H1 (cell line): ENCODE results near the gene AK8. TPM values are rescaled to one million over a fixed set of nuclear protein-coding genes. Genes with fewer than 3 reads are reported as not detected.

Experiments used
- CTCF ChIA-PET: fragments of 300-600 bp; sonication (Branson Sonifier 250); formaldehyde crosslinking; loops from one replicate; lab custom pipeline; 2021; ENCODE audit not compliant: partially characterized antibody; lab: Charles Lee
- POLR2A ChIA-PET: fragments of 300-600 bp; sonication (Branson Sonifier 250); formaldehyde crosslinking; loops from one replicate; lab custom pipeline; 2021; ENCODE audit warnings: inconsistent platforms; ENCODE audit not compliant: partially characterized antibody; lab: Charles Lee
- DNase-seq, 2 experiments: peaks; one replicate each; pipeline versions ENCODE4 v3.0.0 to v3.0.0-alpha.2; 2010 to 2022; ENCODE audit warnings: low spot score in 2 of 2, low read depth in 1 of 2, mixed read lengths in 1 of 2
- FAIRE-seq: peaks from 2 replicates; lab custom pipeline; 2011; peaks lifted over from hg19 to GRCh38; lab: Jason Lieb, UNC
- H2AFZ ChIP-seq: 2 replicates; pipeline ENCODE4 v1.8.1; 2012; ENCODE audit warnings: low read length, inconsistent platforms
- H2AK5ac ChIP-seq: 2 replicates; pipeline ENCODE4 v1.6.1; 2013; ENCODE audit warnings: low read depth, low read length
- H2BK120ac ChIP-seq: replicated peaks from 2 replicates; pipeline ENCODE3; 2013; ENCODE audit warnings: low read depth, low read length, inconsistent platforms
- H2BK12ac ChIP-seq: 2 replicates; pipeline ENCODE4 v1.6.1; 2013; ENCODE audit warnings: low read depth, low read length
- H2BK15ac ChIP-seq: 2 replicates; pipeline ENCODE4 v1.6.1; 2013; ENCODE audit warnings: low read length
- H2BK20ac ChIP-seq: 2 replicates; pipeline ENCODE4 v1.6.1; 2013; ENCODE audit warnings: low read length
- H2BK5ac ChIP-seq: 2 replicates; pipeline ENCODE4 v1.6.1; 2013; ENCODE audit warnings: low read depth, low read length
- H3K14ac ChIP-seq: 2 replicates; pipeline ENCODE4 v1.6.1; 2013; ENCODE audit warnings: inconsistent platforms; ENCODE audit not compliant: insufficient read length
- H3K18ac ChIP-seq: 2 replicates; pipeline ENCODE4 v1.6.1; 2013; ENCODE audit warnings: low read length; ENCODE audit errors: extremely low read depth
- H3K23ac ChIP-seq: 2 replicates; pipeline ENCODE4 v1.6.1; 2013; ENCODE audit warnings: inconsistent platforms; ENCODE audit not compliant: insufficient read length
- H3K23me2 ChIP-seq: 2 replicates; pipeline ENCODE4 v1.6.1; 2013; ENCODE audit warnings: low read depth, low read length
- H3K27ac ChIP-seq: 2 replicates; pipeline ENCODE4 v1.6.1; 2011; ENCODE audit warnings: low read depth, low read length, inconsistent platforms
- H3K27me3 ChIP-seq, 4 experiments: replicated peaks in 1 of 4; 1 replicate in 1 of 4; 2 replicates in 3 of 4; pipeline versions ENCODE4 v1.6.1 to v1.8.1; 2011 to 2013; ENCODE audit warnings: low read length in 3 of 4, mild to moderate bottlenecking in 3 of 4, inconsistent platforms in 2 of 4, mixed read lengths in 2 of 4, moderate library complexity in 1 of 4; ENCODE audit not compliant: control insufficient read depth in 3 of 4, insufficient read depth in 3 of 4; ENCODE audit errors: extremely low read depth in 1 of 4
- H3K36me3 ChIP-seq, 4 experiments: 2 replicates each; pipeline versions ENCODE4 v1.6.1 to v1.8.1; 2011 to 2013; ENCODE audit warnings: mild to moderate bottlenecking in 4 of 4, low read length in 3 of 4, moderate library complexity in 2 of 4, control low read depth in 1 of 4, inconsistent platforms in 1 of 4; ENCODE audit not compliant: insufficient read depth in 4 of 4, control insufficient read depth in 2 of 4
- H3K4ac ChIP-seq: replicated peaks from 2 replicates; pipeline ENCODE3; 2013; ENCODE audit warnings: low read length, low read depth, mixed read lengths, inconsistent platforms; ENCODE audit not compliant: insufficient read length
- H3K4me1 ChIP-seq, 4 experiments: replicated peaks in 1 of 4; 1 replicate in 1 of 4; 2 replicates in 3 of 4; pipeline versions ENCODE4 v1.6.1 to v1.8.1; 2011 to 2013; ENCODE audit warnings: low read length in 3 of 4, inconsistent platforms in 2 of 4, mixed read lengths in 1 of 4; ENCODE audit not compliant: insufficient read depth in 4 of 4, control insufficient read depth in 3 of 4
- H3K4me2 ChIP-seq, 2 experiments: 2 replicates each; pipeline versions ENCODE4 v1.6.1 to v1.8.1; 2011 to 2013; ENCODE audit warnings: low read depth in 2 of 2, low read length in 2 of 2, control low read depth in 1 of 2, inconsistent platforms in 1 of 2, mild to moderate bottlenecking in 1 of 2; ENCODE audit not compliant: insufficient read depth in 1 of 2
- H3K4me3 ChIP-seq, 4 experiments: fragments of 200-600, 300-600 bp in 1 of 4; sonication (generic), shearing (Covaris generic), sonication (Bioruptor Twin) in 1 of 4; 2 replicates each; pipeline versions ENCODE4 v1.5.1 to v1.8.1; 2011 to 2016; ENCODE audit warnings: low read length in 4 of 4, low read depth in 3 of 4, control low read depth in 2 of 4, inconsistent platforms in 2 of 4, mild to moderate bottlenecking in 2 of 4, mixed read lengths in 1 of 4, moderate library complexity in 1 of 4; ENCODE audit not compliant: insufficient read depth in 2 of 4; ENCODE audit errors: extremely low read depth in 1 of 4
- H3K56ac ChIP-seq: replicated peaks from 2 replicates; pipeline ENCODE3; 2013; ENCODE audit warnings: low read depth, mild to moderate bottlenecking, mixed read lengths, low read length, inconsistent platforms; ENCODE audit not compliant: insufficient read length
- H3K79me1 ChIP-seq: 2 replicates; pipeline ENCODE4 v1.6.1; 2013; ENCODE audit warnings: low read depth, low read length, control low read depth
- H3K79me2 ChIP-seq, 2 experiments: 2 replicates each; pipeline versions ENCODE4 v1.6.1 to v1.8.1; 2012 to 2013; ENCODE audit warnings: low read length in 2 of 2, mild to moderate bottlenecking in 2 of 2, inconsistent platforms in 1 of 2; ENCODE audit not compliant: insufficient read depth in 2 of 2, control insufficient read depth in 1 of 2
- H3K9ac ChIP-seq, 4 experiments: replicated peaks in 1 of 4; 1 replicate in 1 of 4; 2 replicates in 3 of 4; pipeline versions ENCODE4 v1.6.1 to v1.8.1; 2011 to 2013; ENCODE audit warnings: low read depth in 3 of 4, low read length in 3 of 4, control low read depth in 2 of 4, mild to moderate bottlenecking in 2 of 4, moderate library complexity in 2 of 4, inconsistent platforms in 1 of 4; ENCODE audit errors: extremely low read depth in 1 of 4
- H3K9me3 ChIP-seq, 2 experiments: 2 replicates each; pipeline versions ENCODE4 v1.6.1 to v1.8.1; 2012 to 2013; ENCODE audit warnings: mild to moderate bottlenecking in 2 of 2, moderate library complexity in 2 of 2, control low read depth in 1 of 2, inconsistent platforms in 1 of 2, low read depth in 1 of 2, low read length in 1 of 2, mixed read lengths in 1 of 2; ENCODE audit not compliant: insufficient read depth in 2 of 2
- H4K20me1 ChIP-seq, 2 experiments: replicated peaks in 1 of 2; 2 replicates each; pipeline versions ENCODE3 to v1.8.1; 2011 to 2013; ENCODE audit warnings: inconsistent platforms in 2 of 2, low read length in 2 of 2, mild to moderate bottlenecking in 1 of 2; ENCODE audit not compliant: insufficient read depth in 2 of 2, control insufficient read depth in 1 of 2
- H4K5ac ChIP-seq: 2 replicates; pipeline ENCODE4 v1.6.1; 2013; ENCODE audit warnings: low read length, low read depth, mixed read lengths, inconsistent platforms; ENCODE audit not compliant: insufficient read length
- H4K8ac ChIP-seq: 2 replicates; pipeline ENCODE4 v1.8.0; 2013; ENCODE audit warnings: mild to moderate bottlenecking, moderate library complexity, low read length, inconsistent platforms; ENCODE audit not compliant: insufficient read depth; ENCODE audit errors: extremely low read depth
- H4K91ac ChIP-seq: replicated peaks from 2 replicates; pipeline ENCODE3; 2013; ENCODE audit warnings: low read length, mixed read lengths, inconsistent platforms; ENCODE audit not compliant: insufficient read length
- CHD2 ChIP-seq: IDR thresholded peaks from 2 replicates; pipeline ENCODE4 v1.6.1; 2012; ENCODE audit warnings: low read length, improper control_type of control experiment
- E2F6 ChIP-seq: IDR thresholded peaks from 2 replicates; pipeline ENCODE4 v1.6.1; 2012; ENCODE audit warnings: inconsistent platforms
- GABPA ChIP-seq: IDR thresholded peaks from 2 replicates; pipeline ENCODE4 v1.6.1; 2011; ENCODE audit warnings: mild to moderate bottlenecking, low read length, moderate library complexity, borderline replicate concordance; ENCODE audit not compliant: insufficient read depth
- KDM5A ChIP-seq: fragments of 200-600 bp; IDR thresholded peaks from 2 replicates; pipeline ENCODE4 v1.7.1; 2012; ENCODE audit warnings: mild to moderate bottlenecking, low read length, inconsistent platforms, mixed read lengths
- POLR2A ChIP-seq, 2 experiments: IDR thresholded peaks; 1 replicate in 1 of 2; 2 replicates in 1 of 2; pipeline ENCODE4 v1.6.1; 2011; ENCODE audit warnings: low read depth in 2 of 2, low read length in 2 of 2, mild to moderate bottlenecking in 2 of 2; ENCODE audit errors: control extremely low read depth in 1 of 2
- SIN3A ChIP-seq, 2 experiments: IDR thresholded peaks in 1 of 2; conservative IDR thresholded peaks in 1 of 2; 2 replicates each; pipeline ENCODE4 v1.6.1; 2011 to 2012; ENCODE audit warnings: low read length in 2 of 2, improper control_type of control experiment in 1 of 2, low read depth in 1 of 2, mild to moderate bottlenecking in 1 of 2
- ZNF274 ChIP-seq: IDR thresholded peaks from 2 replicates; pipeline ENCODE4 v1.7.0; 2012; ENCODE audit warnings: low read length, borderline replicate concordance; ENCODE audit errors: extremely low read depth
- WGBS, 2 experiments: shearing (Covaris generic) in 1 of 2; methylation state at CpG; one replicate each; pipeline versions ENCODE4 v1.1.6 to v1.1.7; 2013 to 2015; ENCODE audit warnings: low lambda C conversion rate in 2 of 2, mixed read lengths in 2 of 2, inconsistent platforms in 1 of 2, low coverage in 1 of 2, missing lambda C conversion rate in 1 of 2; ENCODE audit not compliant: insufficient replicate concordance in 2 of 2, insufficient coverage in 1 of 2, insufficient read length in 1 of 2; ENCODE audit errors: extremely low coverage in 1 of 2, missing lambda C conversion rate in 1 of 2; 5-methylcytosine and 5-hydroxymethylcytosine counted together
- polyA plus RNA-seq, 7 experiments: library from polyadenylated mRNA; depleted of rRNA in 3 of 7; stranded (reverse) in 5 of 7; unstranded in 2 of 7; fragments of >200 nt in 5 of 7; fragments of 200-250 nt in 2 of 7; gene quantifications; 1 replicate in 5 of 7; 2 replicates in 1 of 7; 4 replicates in 1 of 7; pipeline versions ENCODE4 v1.2.1 to v1.2.3, GENCODE V29; 2011 to 2013; ENCODE audit warnings: missing spikeins in 2 of 7, mixed read lengths in 2 of 7
- total RNA-seq: library from RNA; stranded (reverse); fragmentation: NEBNext Ultra II Directional; extraction: Animal tissue kit (Norgen Biotek cat#: 25700); gene quantifications from 2 replicates; pipeline ENCODE4 v1.2.1, GENCODE V29; 2021

AK8 gene
- total and polyA plus RNA-seq, 2 of the 8 experiments (the other 6 are each of a cell fraction or from before 2014, with no cell fraction given) = 0.35 to 0.48 TPM

GRCh38 chr9:132784286-132784830 lies 93.7 kb downstream of the AK8 start:
- no peak overlapping the region for H4K91ac ChIP-seq
- H2BK15ac ChIP-seq = no peak overlapping the region
- CTCF ChIA-PET = interaction anchor here (0.6 to 1.8 kb wide), 6 partner anchors 15 to 405 kb away, joined by 3 to 7 read pairs (median 4); no protein-coding TSS in a partner anchor
- no peak overlapping the region for H3K56ac ChIP-seq
- no peak overlapping the region for H2BK120ac ChIP-seq
- H3K27me3 ChIP-seq = peaks cover 0 to 2% (median 0%) of the 10 kb centered on the region in 4 experiments; a peak in 3 of 7 replicates
- no peak overlapping the region for H3K18ac ChIP-seq
- H2BK12ac ChIP-seq = no peak overlapping the region
- no peak overlapping the region for H3K23ac ChIP-seq
- FAIRE-seq (no peak), DNase-seq (no peak)
- no peak overlapping the region for H3K4me2 ChIP-seq
- no peaks in the 10 kb centered on the region for H3K79me1 ChIP-seq
- no peak overlapping the region for H2AFZ ChIP-seq
- no peak overlapping the region for H3K4ac ChIP-seq
- no peak overlapping the region for H3K27ac ChIP-seq
- no peak overlapping the region for H4K5ac ChIP-seq
- H3K9ac ChIP-seq = no peak overlapping the region
- no peak overlapping the region for H3K4me3 ChIP-seq
- no peaks in the 10 kb centered on the region for H3K23me2 ChIP-seq
- H3K14ac ChIP-seq = no peak overlapping the region
- H3K79me2 ChIP-seq = no peaks in the 10 kb centered on the region
- POLR2A ChIA-PET = interaction anchor here (1.1 kb wide), 1 partner anchor 15 kb away, joined by 3 read pairs; no protein-coding TSS in a partner anchor
- H4K8ac ChIP-seq = no peak overlapping the region
- no peaks in the 10 kb centered on the region for H3K9me3 ChIP-seq
- no peaks in the 10 kb centered on the region for H3K4me1 ChIP-seq
- H3K36me3 ChIP-seq = no peaks in the 10 kb centered on the region
- H2BK5ac ChIP-seq = no peak overlapping the region
- no peaks in the 10 kb centered on the region for H4K20me1 ChIP-seq
- no peak overlapping the region for H2BK20ac ChIP-seq
- H2AK5ac ChIP-seq = no peak overlapping the region
- WGBS, 2 experiments = 93% methylated on average over 4 of the region's 4 CpGs; no CpG with 5 or more reads in 1 of the 2 experiments
- TF ChIP-seq KDM5A = no peak
- TF ChIP-seq POLR2A (IDR thresholded peaks at IDR 0.05; ENCODE audit: control extremely low read depth in 1 of 2, low read depth in 2 of 2, low read length in 2 of 2) = no peak
- TF ChIP-seq SIN3A (conservative IDR thresholded peaks at IDR 0.05 in 1 of 2, IDR thresholded peaks at IDR 0.05 in 1 of 2; ENCODE audit: low read depth in 1 of 2, low read length in 2 of 2) = no peak
- TF ChIP-seq E2F6 = no peak
- no peak for TF ChIP-seq ZNF274
- no peak for TF ChIP-seq GABPA
- TF ChIP-seq CHD2 = no peak
